Upper lobe of left lung (tissue), 6 donors: ENCODE measurements around the gene PRKN. TPM values are rescaled to one million over a fixed set of nuclear protein-coding genes. Genes with fewer than 3 reads are reported as not detected.

Experiments
- ATAC-seq, 2 donors: fragments of 200-7000 bp; cut with Tn5 transposase; one replicate each; pipeline ENCODE4 v1.9.1; 2022; ENCODE audit warnings: mild to moderate bottlenecking in 2 of 2, moderate library complexity in 2 of 2; ENCODE audit not compliant: low FRiP score in 2 of 2
- DNase-seq, 2 donors: peaks; one replicate each; pipeline ENCODE4 v3.0.0-alpha.2; 2019 to 2020
- H3K27ac ChIP-seq, 4 donors: fragments of 200-600 bp; sonication (generic); one replicate each; pipeline ENCODE4 v1.5.1; 2016 to 2019
- H3K27me3 ChIP-seq, 4 donors: fragments of 200-600 bp; sonication (generic); one replicate each; pipeline ENCODE4 v1.5.1; 2017 to 2019
- H3K36me3 ChIP-seq, 4 donors: fragments of 200-600 bp; sonication (generic); one replicate each; pipeline ENCODE4 v1.5.1; 2016 to 2019
- H3K4me1 ChIP-seq, 4 donors: fragments of 200-600 bp; sonication (generic); one replicate each; pipeline ENCODE4 v1.5.1; 2018 to 2019
- H3K4me3 ChIP-seq, 4 donors: fragments of 200-600 bp; sonication (generic); one replicate each; pipeline ENCODE4 v1.5.1; 2017 to 2019; ENCODE audit warnings: mild to moderate bottlenecking in 2 of 4, moderate library complexity in 1 of 4
- H3K9me3 ChIP-seq, 4 donors: fragments of 200-600 bp; sonication (generic); one replicate each; pipeline ENCODE4 v1.5.1; 2018 to 2019
- EP300 ChIP-seq, 4 donors: sonication (generic); formaldehyde crosslinking; IDR thresholded peaks; one replicate each; pipeline ENCODE4 v1.5.1; 2017; ENCODE audit warnings: antibody characterized with exemption in 4 of 4, control low read depth in 2 of 4
- POLR2A ChIP-seq, 4 donors: fragments of 450-650 bp; IDR thresholded peaks; one replicate each; pipeline ENCODE4 v1.5.1; 2016 to 2017; ENCODE audit warnings: antibody characterized with exemption in 4 of 4, mild to moderate bottlenecking in 2 of 4
- POLR2AphosphoS5 ChIP-seq, 2 donors: sonication (generic); formaldehyde crosslinking; IDR thresholded peaks; one replicate each; pipeline ENCODE4 v1.5.1; 2017; ENCODE audit warnings: antibody characterized with exemption in 2 of 2
- WGBS, 2 donors: methylation state at CpG; one replicate each; pipeline ENCODE4 v1.1.5; 2017 to 2018; 5-methylcytosine and 5-hydroxymethylcytosine counted together
- total RNA-seq, 6 donors: library from RNA; depleted of rRNA in 4 of 6; stranded (reverse); fragments of >200 nt in 4 of 6; gene quantifications; one replicate each; pipeline versions ENCODE4 v1.1.0 to v1.2.1, GENCODE V29; 2016 to 2021
- TF ChIP-seq, protein P1 (sequence below), 6 experiments: fragments of 450-650 bp in 4 of 6; fragments of 200-600 bp in 2 of 6; sonication (generic) in 2 of 6; IDR thresholded peaks; one replicate each; pipeline ENCODE4 v1.5.1; 2016 to 2019; ENCODE audit warnings: antibody characterized with exemption in 6 of 6
- donor health status: DM: no; HTN: no; CAD: no; lungs with moderate emphysema.
- donor health status: DM: no; HTN: yes; CAD: no; lungs with severe emphysema.

PRKN gene
- total RNA-seq, 6 donors from 2014 or later, result 2.7 to 29.3 (median 5.5) TPM

GRCh38 chr6:162373868-162374267 is 353.7 kb downstream of the PRKN start:
- H3K36me3 ChIP-seq, result no peaks in the 10 kb centered on the region
- H3K27ac ChIP-seq, result no peak overlapping the region
- DNase-seq (no peak), ATAC-seq (no peak)
- TF ChIP-seq, protein P1, sequence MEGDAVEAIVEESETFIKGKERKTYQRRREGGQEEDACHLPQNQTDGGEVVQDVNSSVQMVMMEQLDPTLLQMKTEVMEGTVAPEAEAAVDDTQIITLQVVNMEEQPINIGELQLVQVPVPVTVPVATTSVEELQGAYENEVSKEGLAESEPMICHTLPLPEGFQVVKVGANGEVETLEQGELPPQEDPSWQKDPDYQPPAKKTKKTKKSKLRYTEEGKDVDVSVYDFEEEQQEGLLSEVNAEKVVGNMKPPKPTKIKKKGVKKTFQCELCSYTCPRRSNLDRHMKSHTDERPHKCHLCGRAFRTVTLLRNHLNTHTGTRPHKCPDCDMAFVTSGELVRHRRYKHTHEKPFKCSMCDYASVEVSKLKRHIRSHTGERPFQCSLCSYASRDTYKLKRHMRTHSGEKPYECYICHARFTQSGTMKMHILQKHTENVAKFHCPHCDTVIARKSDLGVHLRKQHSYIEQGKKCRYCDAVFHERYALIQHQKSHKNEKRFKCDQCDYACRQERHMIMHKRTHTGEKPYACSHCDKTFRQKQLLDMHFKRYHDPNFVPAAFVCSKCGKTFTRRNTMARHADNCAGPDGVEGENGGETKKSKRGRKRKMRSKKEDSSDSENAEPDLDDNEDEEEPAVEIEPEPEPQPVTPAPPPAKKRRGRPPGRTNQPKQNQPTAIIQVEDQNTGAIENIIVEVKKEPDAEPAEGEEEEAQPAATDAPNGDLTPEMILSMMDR (IDR thresholded peaks at IDR 0.05), result no peak
- TF ChIP-seq POLR2A (IDR thresholded peaks at IDR 0.05), result no peak
- no peak for TF ChIP-seq POLR2AphosphoS5 (IDR thresholded peaks at IDR 0.05)
- TF ChIP-seq EP300 (IDR thresholded peaks at IDR 0.05), result no peak
- H3K27me3 ChIP-seq, result no peaks in the 10 kb centered on the region
- H3K4me1 ChIP-seq, result no peaks in the 10 kb centered on the region
- no peak overlapping the region for H3K4me3 ChIP-seq
- 62 to 87% methylated on average over 2 of the region's 2 CpGs for WGBS, 2 donors
- no peaks in the 10 kb centered on the region for H3K9me3 ChIP-seq

GRCh38 chr6:162373192-162373591 is 354.4 kb downstream of the PRKN start:
- ATAC-seq (no peak), DNase-seq (no peak)
- no peak overlapping the region for H3K4me3 ChIP-seq
- no peaks in the 10 kb centered on the region for H3K27me3 ChIP-seq
- H3K9me3 ChIP-seq, result no peaks in the 10 kb centered on the region
- H3K36me3 ChIP-seq, result no peaks in the 10 kb centered on the region
- no peaks in the 10 kb centered on the region for H3K4me1 ChIP-seq
- TF ChIP-seq EP300 (IDR thresholded peaks at IDR 0.05) (no peak), POLR2AphosphoS5 (IDR thresholded peaks at IDR 0.05) (no peak), POLR2A (IDR thresholded peaks at IDR 0.05) (no peak)
- TF ChIP-seq, protein P1 (IDR thresholded peaks at IDR 0.05), result no peak
- no peak overlapping the region for H3K27ac ChIP-seq
- 65 to 72% methylated on average over 2 of the region's 2 CpGs for WGBS, 2 donors

DNA sequence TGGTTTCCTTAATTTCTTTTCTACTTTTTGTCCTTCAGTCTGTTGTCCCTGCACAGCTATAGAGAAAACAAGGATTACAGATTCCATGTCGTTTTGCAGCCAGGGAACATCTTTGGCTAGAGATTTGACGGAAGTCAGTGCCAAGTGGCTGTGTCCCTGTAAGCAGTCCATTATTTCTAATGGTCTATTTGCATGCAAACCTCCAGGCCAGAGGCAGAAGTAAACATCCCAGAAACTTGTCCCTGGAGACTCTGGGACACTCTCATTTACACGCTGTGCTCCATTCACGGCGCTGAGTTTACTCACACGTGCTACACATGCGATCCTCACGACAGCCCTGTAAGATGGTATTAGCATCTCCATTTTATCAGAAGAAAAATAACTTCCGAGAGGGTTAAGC is 355.5 kb downstream of the PRKN start:
- no peak overlapping the region for H3K4me3 ChIP-seq
- no peak overlapping the region for H3K27ac ChIP-seq
- 88% methylated on average over 9 of the region's 9 CpGs for WGBS, 2 donors
- no peaks in the 10 kb centered on the region for H3K9me3 ChIP-seq
- H3K4me1 ChIP-seq, result no peaks in the 10 kb centered on the region
- no peaks in the 10 kb centered on the region for H3K36me3 ChIP-seq
- no peak for ATAC-seq
- no peaks in the 10 kb centered on the region for H3K27me3 ChIP-seq
- DNase-seq, result no peak
- TF ChIP-seq POLR2A (IDR thresholded peaks at IDR 0.05) (no peak), POLR2AphosphoS5 (IDR thresholded peaks at IDR 0.05) (no peak), EP300 (IDR thresholded peaks at IDR 0.05) (no peak)
- TF ChIP-seq, protein P1 (IDR thresholded peaks at IDR 0.05), result no peak

GRCh38 chr6:162371121-162371520 is 356.4 kb downstream of the PRKN start:
- DNase-seq (no peak), ATAC-seq (no peak)
- Histone ChIP-seq H3K27me3 (no peaks in the 10 kb centered on the region), H3K9me3 (no peaks in the 10 kb centered on the region), H3K36me3 (no peaks in the 10 kb centered on the region), H3K4me1 (no peaks in the 10 kb centered on the region), H3K4me3 (no peak overlapping the region), H3K27ac (no peak overlapping the region)
- TF ChIP-seq, protein P1 (IDR thresholded peaks at IDR 0.05), result no peak
- 92% methylated on average over 5 of the region's 5 CpGs for WGBS, 2 donors

- no peak for ATAC-seq
- TF ChIP-seq POLR2A (IDR thresholded peaks at IDR 0.05) (no peak), EP300 (IDR thresholded peaks at IDR 0.05) (no peak), POLR2AphosphoS5 (IDR thresholded peaks at IDR 0.05) (no peak)
- TF ChIP-seq, protein P1 (IDR thresholded peaks at IDR 0.05), result no peak
- H3K36me3 ChIP-seq, result no peaks in the 10 kb centered on the region
- WGBS, 2 donors, result 82 to 83% methylated on average over 2 of the region's 2 CpGs
- no peaks in the 10 kb centered on the region for H3K4me1 ChIP-seq
- no peak overlapping the region for H3K4me3 ChIP-seq
- no peak for DNase-seq
- no peak overlapping the region for H3K27ac ChIP-seq
- H3K27me3 ChIP-seq, result no peaks in the 10 kb centered on the region
- H3K9me3 ChIP-seq, result no peaks in the 10 kb centered on the region
Observed at GRCh38 chr6:162369091-162369490, 358.5 kb downstream of the PRKN start.
